GM12873 (cell line): Measurements from ENCODE around the gene IGFBP3.

Experiments used
- TF ChIP-seq, protein P1 (sequence below): IDR thresholded peaks from 2 replicates; pipeline ENCODE4 v1.5.1; 2012; ENCODE audit warnings: low read depth, mild to moderate bottlenecking, moderate library complexity, low read length, control low read depth; ENCODE audit not compliant: insufficient read depth; ENCODE audit errors: missing control alignments

Gene IGFBP3

DNA sequence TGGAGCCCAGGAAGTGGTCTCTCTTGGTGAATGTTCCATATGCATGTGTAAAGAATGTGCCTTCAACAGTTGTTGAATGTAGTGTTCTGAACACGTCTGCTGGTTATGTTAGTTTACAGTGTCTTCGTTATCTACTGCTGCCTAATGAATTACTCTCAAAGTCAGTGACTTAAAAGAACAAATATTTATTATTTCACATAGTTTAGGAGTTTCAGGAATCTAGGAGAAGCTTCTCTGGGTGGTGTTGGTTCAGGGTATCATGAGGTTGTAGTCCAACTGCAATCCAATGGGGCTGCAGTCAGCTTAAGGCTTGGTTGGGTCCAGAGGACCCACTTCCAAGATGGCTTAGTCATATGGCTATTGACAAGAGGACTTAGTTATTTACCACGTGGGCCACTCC, 36.6 kb upstream of the IGFBP3 start:
- TF ChIP-seq, protein P1, sequence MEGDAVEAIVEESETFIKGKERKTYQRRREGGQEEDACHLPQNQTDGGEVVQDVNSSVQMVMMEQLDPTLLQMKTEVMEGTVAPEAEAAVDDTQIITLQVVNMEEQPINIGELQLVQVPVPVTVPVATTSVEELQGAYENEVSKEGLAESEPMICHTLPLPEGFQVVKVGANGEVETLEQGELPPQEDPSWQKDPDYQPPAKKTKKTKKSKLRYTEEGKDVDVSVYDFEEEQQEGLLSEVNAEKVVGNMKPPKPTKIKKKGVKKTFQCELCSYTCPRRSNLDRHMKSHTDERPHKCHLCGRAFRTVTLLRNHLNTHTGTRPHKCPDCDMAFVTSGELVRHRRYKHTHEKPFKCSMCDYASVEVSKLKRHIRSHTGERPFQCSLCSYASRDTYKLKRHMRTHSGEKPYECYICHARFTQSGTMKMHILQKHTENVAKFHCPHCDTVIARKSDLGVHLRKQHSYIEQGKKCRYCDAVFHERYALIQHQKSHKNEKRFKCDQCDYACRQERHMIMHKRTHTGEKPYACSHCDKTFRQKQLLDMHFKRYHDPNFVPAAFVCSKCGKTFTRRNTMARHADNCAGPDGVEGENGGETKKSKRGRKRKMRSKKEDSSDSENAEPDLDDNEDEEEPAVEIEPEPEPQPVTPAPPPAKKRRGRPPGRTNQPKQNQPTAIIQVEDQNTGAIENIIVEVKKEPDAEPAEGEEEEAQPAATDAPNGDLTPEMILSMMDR, result no peak

- TF ChIP-seq, protein P1, result no peak
These were observed 34.2 kb upstream of the IGFBP3 start for GRCh38 chr7:45955286-45955685.

DNA sequence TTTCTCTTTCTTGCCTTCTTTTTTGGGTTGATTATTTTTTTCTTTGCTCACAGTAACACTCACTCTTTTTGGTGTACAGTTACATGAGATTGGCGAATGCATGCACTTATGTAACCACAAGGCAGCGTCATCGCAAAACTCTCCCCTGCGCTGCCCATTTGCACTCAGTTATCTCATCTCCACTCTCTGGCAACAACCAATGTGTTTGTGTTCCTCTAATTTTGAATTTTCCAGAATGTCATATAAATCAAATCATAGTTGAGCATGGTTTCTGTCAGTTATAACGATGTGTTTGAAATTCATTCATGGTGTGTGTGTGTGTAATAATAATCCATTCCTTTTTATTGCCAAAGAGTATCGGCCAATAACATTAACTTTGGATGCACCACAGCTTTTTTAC, 23.0 kb upstream of the IGFBP3 start:
- TF ChIP-seq, protein P1, result no peak

DNA sequence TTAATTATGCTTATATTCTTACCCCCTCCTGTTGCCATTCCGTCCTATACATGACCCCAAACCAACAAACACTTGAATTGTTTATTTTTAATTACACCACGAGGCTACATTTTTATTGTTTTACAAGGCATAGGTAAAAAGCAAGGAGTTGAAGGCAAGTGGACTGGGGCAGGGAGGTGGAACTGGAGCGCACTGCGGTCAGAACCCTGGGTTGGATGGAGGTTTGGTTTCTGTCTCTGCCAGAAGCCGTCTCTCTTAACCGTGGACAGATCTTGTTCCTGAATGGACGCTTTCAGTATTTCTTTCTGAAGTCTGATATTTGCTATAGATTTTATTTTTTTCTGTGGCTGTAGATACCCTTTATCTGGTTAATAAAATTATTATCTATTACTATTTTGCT, 19.9 kb upstream of the IGFBP3 start:
- TF ChIP-seq, protein P1, result no peak

DNA sequence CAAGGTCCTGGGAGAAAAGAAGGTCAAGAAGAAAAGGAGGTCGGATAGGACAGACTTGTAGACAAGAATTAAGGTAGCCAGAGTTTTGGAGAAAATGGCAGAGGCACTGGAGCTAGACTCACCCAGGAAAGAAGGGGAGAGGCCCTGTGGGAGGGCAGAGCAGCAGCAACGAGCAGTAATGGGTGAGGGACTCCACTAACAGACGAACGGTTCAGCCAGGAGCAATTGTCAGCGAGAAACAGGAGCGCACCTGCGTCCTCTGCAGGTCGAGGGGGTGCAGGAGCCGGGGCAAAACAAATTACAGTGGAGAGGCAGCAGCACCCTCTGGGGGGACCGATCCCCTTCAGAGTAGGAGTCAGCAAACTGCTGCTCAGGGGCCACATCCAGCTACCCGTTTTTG, 18.5 kb upstream of the IGFBP3 start:
- TF ChIP-seq, protein P1, result no peak

DNA sequence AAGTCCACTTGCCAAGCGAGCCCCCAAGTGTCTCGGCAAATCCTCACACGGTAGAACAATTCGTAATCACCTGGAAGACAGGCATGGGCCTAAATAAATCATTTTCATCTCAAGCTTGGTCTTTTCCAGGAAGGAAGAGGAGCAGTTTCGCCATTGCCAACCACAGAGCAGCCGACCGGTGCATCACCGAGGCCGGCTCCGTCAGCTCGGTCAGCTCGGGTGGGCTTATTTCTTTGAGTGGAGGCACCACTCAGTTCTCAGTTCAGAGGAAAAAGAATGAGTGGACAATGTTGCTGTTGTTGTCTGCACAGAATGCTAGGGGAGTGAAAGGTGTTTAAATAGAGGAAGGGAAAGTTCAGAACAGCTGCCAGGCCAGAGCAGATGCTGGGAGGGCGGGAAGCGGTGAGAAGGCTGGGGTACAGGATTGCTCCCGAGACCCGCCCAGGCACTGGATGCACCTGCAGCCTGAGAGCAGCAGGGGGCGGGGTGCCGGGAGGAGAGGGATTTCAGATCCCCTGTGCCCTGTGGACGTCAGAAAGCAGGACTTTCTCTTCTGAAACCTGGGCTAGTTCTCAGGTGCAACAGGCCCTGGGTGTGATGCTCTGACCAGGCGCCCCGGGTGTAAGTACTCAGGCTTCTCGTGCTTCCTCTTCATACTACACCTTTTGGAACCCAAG, 17.7 kb upstream of the IGFBP3 start:
- TF ChIP-seq, protein P1, result peak; percentile 27

DNA sequence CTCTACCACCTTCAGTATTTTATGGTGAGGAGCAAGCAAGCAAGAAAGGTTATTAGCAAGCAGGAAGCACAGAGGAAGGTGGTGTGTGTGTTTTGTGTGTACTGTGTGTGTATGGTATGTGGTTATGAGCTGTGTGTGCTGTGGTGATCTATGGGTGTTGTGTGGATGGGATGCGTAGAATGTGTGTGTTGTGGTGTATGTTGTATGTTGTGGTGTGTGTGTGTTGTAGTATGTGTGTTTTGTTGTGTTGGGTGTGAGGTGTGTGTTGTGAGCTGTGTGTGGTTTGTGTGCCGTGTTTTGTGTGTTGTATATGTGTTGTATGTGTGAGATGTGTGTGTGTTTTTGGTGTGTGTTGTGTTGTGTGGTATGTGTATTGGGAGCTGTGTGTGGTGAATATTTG, 16.8 kb upstream of the IGFBP3 start:
- TF ChIP-seq, protein P1, result no peak
